HCT116 (cell line): ENCODE data around the gene IFRD1. TPM values are rescaled to one million over a fixed set of nuclear protein-coding genes. Genes with fewer than 3 reads are reported as not detected.

Experiments used
- ATAC-seq: fragments of 200-7000 bp; cut with Tn5 transposase; 2 replicates; pipeline ENCODE4 v1.9.1; 2020; ENCODE audit warnings: mild to moderate bottlenecking, moderate library complexity
- BruUV-seq: library from RNA; stranded (reverse); fragments of 400-500 nt; replicated peaks from 2 replicates; lab custom pipeline; 2021; lab: Mats Ljungman, UMichigan
- CTCF ChIA-PET: fragments of 300-600 bp; sonication (Branson Sonifier 250); formaldehyde crosslinking; loops from one replicate; lab custom pipeline; 2021; ENCODE audit warnings: antibody characterized with exemption; lab: Charles Lee
- POLR2A ChIA-PET: fragments of 300-600, 350-600 bp; sonication (Branson Sonifier 250); formaldehyde crosslinking; loops from one replicate; lab custom pipeline; 2021; ENCODE audit warnings: antibody characterized with exemption; lab: Charles Lee
- RAD21 ChIA-PET, 2 experiments: fragments of 300-600 bp; sonication (Branson Sonifier 250); formaldehyde crosslinking; loops; one replicate each; lab custom pipeline; 2023; ENCODE audit warnings: low total read pairs in 2 of 2; ENCODE audit not compliant: uncharacterized antibody in 2 of 2, unreplicated experiment in 2 of 2, low non-redundant PET in 1 of 2; lab: Charles Lee
- DNase-seq: peaks from one replicate; pipeline ENCODE4 v3.0.0-alpha.2; 2010; ENCODE audit warnings: low read depth, low spot score
- H2AFZ ChIP-seq: fragments of 200-600 bp; shearing (Covaris generic), sonication (generic); 2 replicates; pipeline ENCODE4 v1.6.1; 2017; ENCODE audit warnings: low read depth, mixed run types, mixed read lengths, antibody characterized with exemption, low read length; ENCODE audit not compliant: poor library complexity, severe bottlenecking
- H3K27ac ChIP-seq: 2 replicates; pipeline ENCODE4 v1.5.1; 2012; ENCODE audit warnings: low read depth, low read length
- H3K27me3 ChIP-seq: fragments of 200-600 bp; sonication (generic); 2 replicates; pipeline ENCODE4 v1.6.1; 2016; ENCODE audit warnings: mixed run types, low read length, mixed read lengths; ENCODE audit not compliant: insufficient read depth
- H3K36me3 ChIP-seq, 2 experiments: fragments of 200-500 bp in 1 of 2; fragments of 200-600 bp in 1 of 2; sonication (Bioruptor generic) in 1 of 2; sonication (generic) in 1 of 2; 2 replicates each; pipeline versions ENCODE4 v1.5.1 to v1.6.1; 2014 to 2016; ENCODE audit warnings: low read length in 2 of 2, inconsistent platforms in 1 of 2, mixed read lengths in 1 of 2, mixed run types in 1 of 2; ENCODE audit not compliant: insufficient read depth in 2 of 2, control insufficient read depth in 1 of 2
- H3K4me1 ChIP-seq, 2 experiments: fragments of 200-600 bp in 1 of 2; sonication (generic) in 1 of 2; 2 replicates each; pipeline versions ENCODE4 v1.5.1 to v1.6.1; 2012 to 2017; ENCODE audit warnings: low read length in 2 of 2, inconsistent platforms in 1 of 2, mild to moderate bottlenecking in 1 of 2, mixed read lengths in 1 of 2, mixed run types in 1 of 2, moderate library complexity in 1 of 2; ENCODE audit not compliant: insufficient read depth in 2 of 2, control insufficient read depth in 1 of 2
- H3K4me2 ChIP-seq: fragments of 200-600 bp; sonication (generic); 2 replicates; pipeline ENCODE4 v1.6.1; 2017; ENCODE audit warnings: mixed run types, low read length, mixed read lengths
- H3K4me3 ChIP-seq, 2 experiments: fragments of 200-600 bp in 1 of 2; sonication (generic) in 1 of 2; replicated peaks in 1 of 2; 2 replicates each; pipeline ENCODE4 v1.5.1; 2011 to 2016; ENCODE audit warnings: low read length in 2 of 2, control low read depth in 1 of 2, low read depth in 1 of 2, mild to moderate bottlenecking in 1 of 2, mixed read lengths in 1 of 2, mixed run types in 1 of 2
- H3K79me2 ChIP-seq: fragments of 200-600 bp; sonication (generic); 2 replicates; pipeline ENCODE4 v1.6.1; 2017; ENCODE audit warnings: mild to moderate bottlenecking, mixed run types, low read length, moderate library complexity, mixed read lengths; ENCODE audit not compliant: insufficient read depth
- H3K9ac ChIP-seq: fragments of 200-600 bp; sonication (generic); 2 replicates; pipeline ENCODE4 v1.6.1; 2016; ENCODE audit warnings: low read length, mixed read lengths
- H3K9me2 ChIP-seq: fragments of 200-600 bp; sonication (generic), shearing (Covaris generic); 2 replicates; pipeline ENCODE4 v1.6.1; 2017; ENCODE audit warnings: mixed run types, mild to moderate bottlenecking, moderate library complexity; ENCODE audit not compliant: insufficient read depth
- H3K9me3 ChIP-seq, 2 experiments: fragments of 200-500 bp in 1 of 2; fragments of 200-600 bp in 1 of 2; sonication (Bioruptor generic) in 1 of 2; sonication (generic) in 1 of 2; 2 replicates each; pipeline ENCODE4 v1.6.1; 2014 to 2017; ENCODE audit warnings: low read length in 2 of 2, mixed read lengths in 2 of 2, inconsistent platforms in 1 of 2, low read depth in 1 of 2, mild to moderate bottlenecking in 1 of 2, mixed run types in 1 of 2, moderate library complexity in 1 of 2; ENCODE audit not compliant: control insufficient read depth in 1 of 2, insufficient read depth in 1 of 2
- H4K20me1 ChIP-seq: fragments of 200-600 bp; sonication (generic), shearing (Covaris generic); 2 replicates; pipeline ENCODE4 v1.6.1; 2017; ENCODE audit warnings: mixed run types, mild to moderate bottlenecking, moderate library complexity; ENCODE audit not compliant: insufficient read depth
- EZH2 ChIP-seq: fragments of 200-600 bp; sonication (generic); IDR thresholded peaks from 2 replicates; pipeline ENCODE4 v1.6.1; 2017; ENCODE audit warnings: antibody characterized with exemption, mixed run types
- JUND ChIP-seq: IDR thresholded peaks from 2 replicates; pipeline ENCODE4 v1.6.1; 2012
- POLR2AphosphoS5 ChIP-seq: IDR thresholded peaks from 2 replicates; pipeline ENCODE4 v1.6.1; 2011; ENCODE audit warnings: mild to moderate bottlenecking, low read depth, low read length, moderate library complexity
- REST ChIP-seq: IDR thresholded peaks from 2 replicates; pipeline ENCODE4 v1.6.1; 2012; ENCODE audit warnings: low read depth
- intact Hi-C: fragments of 100-400 bp; cut with micrococcal nuclease; formaldehyde crosslinking; loops from 2 replicates; pipeline ENCODE4 v1.10.0; 2022
- total RNA-seq: library from RNA; stranded (reverse); gene quantifications from one replicate; pipeline ENCODE4 v1.2.1, GENCODE V29; 2021; ENCODE audit not compliant: unreplicated experiment
- TF ChIP-seq, protein P1 (sequence below), 3 experiments: fragments of 200-600 bp in 1 of 3; sonication (generic) in 1 of 3; IDR thresholded peaks in 2 of 3; conservative IDR thresholded peaks in 1 of 3; 2 replicates each; pipeline ENCODE4 v1.5.1; 2012 to 2017; ENCODE audit warnings: low read depth in 2 of 3, low read length in 2 of 3, antibody characterized with exemption in 1 of 3, borderline replicate concordance in 1 of 3, control low read depth in 1 of 3, mild to moderate bottlenecking in 1 of 3, mixed read lengths in 1 of 3, mixed run types in 1 of 3, moderate library complexity in 1 of 3; ENCODE audit not compliant: insufficient read depth in 1 of 3
- TF ChIP-seq, protein P2 (sequence below): IDR thresholded peaks from 2 replicates; pipeline ENCODE4 v1.6.1; 2011; ENCODE audit warnings: mild to moderate bottlenecking, low read length, moderate library complexity; ENCODE audit not compliant: insufficient replicate concordance; ENCODE audit errors: extremely low read depth

The IFRD1 gene
- total RNA-seq, 1 experiment from 2014 or later: 43.6 TPM

DNA sequence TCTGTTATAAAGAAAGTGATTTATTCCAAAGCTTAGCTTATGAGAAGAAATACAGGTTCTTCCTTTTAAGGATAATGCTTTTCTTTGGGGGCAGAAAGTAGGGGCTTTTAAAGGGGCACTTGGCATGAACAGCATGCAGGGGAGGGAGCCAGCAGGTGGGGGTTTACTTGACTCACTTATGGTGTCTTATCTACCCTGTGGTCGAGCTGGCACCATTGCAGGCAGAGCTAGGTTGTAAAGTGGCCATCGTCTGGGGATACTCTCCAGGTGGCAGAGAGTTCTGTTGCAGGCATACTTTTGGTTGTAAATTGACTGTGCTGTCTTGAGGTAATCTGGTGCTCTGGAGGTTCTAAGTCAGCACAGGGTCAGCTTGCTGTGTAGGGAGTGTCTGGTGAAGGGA, 26.3 kb upstream of the IFRD1 start:
- intact Hi-C loops: loop anchor here (5.0 kb wide), 1 partner anchor 73 kb away; no protein-coding TSS in a partner anchor
- Histone ChIP-seq H3K9me2 (no peaks in the 10 kb centered on the region), H3K27me3 (no peaks in the 10 kb centered on the region), H3K4me3 (no peak overlapping the region), H3K79me2 (no peaks in the 10 kb centered on the region), H3K9ac (no peak overlapping the region), H3K9me3 (no peaks in the 10 kb centered on the region), H4K20me1 (no peaks in the 10 kb centered on the region), H3K4me1 (peaks cover 22 to 25% of the 10 kb centered on the region in 2 experiments), H3K36me3 (no peaks in the 10 kb centered on the region), H2AFZ (no peak overlapping the region), H3K27ac (no peak overlapping the region), H3K4me2 (no peak overlapping the region)
- TF ChIP-seq, protein P1, sequence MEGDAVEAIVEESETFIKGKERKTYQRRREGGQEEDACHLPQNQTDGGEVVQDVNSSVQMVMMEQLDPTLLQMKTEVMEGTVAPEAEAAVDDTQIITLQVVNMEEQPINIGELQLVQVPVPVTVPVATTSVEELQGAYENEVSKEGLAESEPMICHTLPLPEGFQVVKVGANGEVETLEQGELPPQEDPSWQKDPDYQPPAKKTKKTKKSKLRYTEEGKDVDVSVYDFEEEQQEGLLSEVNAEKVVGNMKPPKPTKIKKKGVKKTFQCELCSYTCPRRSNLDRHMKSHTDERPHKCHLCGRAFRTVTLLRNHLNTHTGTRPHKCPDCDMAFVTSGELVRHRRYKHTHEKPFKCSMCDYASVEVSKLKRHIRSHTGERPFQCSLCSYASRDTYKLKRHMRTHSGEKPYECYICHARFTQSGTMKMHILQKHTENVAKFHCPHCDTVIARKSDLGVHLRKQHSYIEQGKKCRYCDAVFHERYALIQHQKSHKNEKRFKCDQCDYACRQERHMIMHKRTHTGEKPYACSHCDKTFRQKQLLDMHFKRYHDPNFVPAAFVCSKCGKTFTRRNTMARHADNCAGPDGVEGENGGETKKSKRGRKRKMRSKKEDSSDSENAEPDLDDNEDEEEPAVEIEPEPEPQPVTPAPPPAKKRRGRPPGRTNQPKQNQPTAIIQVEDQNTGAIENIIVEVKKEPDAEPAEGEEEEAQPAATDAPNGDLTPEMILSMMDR (IDR thresholded peaks at IDR 0.05 in 2 of 3, conservative IDR thresholded peaks at IDR 0.05 in 1 of 3; ENCODE audit: borderline replicate concordance in 1 of 3, insufficient read depth in 1 of 3, low read depth in 2 of 3, low read length in 2 of 3): no peak
- TF ChIP-seq EZH2: no peak
- TF ChIP-seq REST: no peak
- TF ChIP-seq POLR2AphosphoS5: no peak
- no peak for TF ChIP-seq JUND
- TF ChIP-seq, protein P2, sequence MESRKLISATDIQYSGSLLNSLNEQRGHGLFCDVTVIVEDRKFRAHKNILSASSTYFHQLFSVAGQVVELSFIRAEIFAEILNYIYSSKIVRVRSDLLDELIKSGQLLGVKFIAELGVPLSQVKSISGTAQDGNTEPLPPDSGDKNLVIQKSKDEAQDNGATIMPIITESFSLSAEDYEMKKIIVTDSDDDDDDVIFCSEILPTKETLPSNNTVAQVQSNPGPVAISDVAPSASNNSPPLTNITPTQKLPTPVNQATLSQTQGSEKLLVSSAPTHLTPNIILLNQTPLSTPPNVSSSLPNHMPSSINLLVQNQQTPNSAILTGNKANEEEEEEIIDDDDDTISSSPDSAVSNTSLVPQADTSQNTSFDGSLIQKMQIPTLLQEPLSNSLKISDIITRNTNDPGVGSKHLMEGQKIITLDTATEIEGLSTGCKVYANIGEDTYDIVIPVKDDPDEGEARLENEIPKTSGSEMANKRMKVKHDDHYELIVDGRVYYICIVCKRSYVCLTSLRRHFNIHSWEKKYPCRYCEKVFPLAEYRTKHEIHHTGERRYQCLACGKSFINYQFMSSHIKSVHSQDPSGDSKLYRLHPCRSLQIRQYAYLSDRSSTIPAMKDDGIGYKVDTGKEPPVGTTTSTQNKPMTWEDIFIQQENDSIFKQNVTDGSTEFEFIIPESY: no peak
- ChIA-PET RAD21 (no interaction called here), CTCF (interaction anchor here (1.5 kb wide), 1 partner anchor 661 kb away, joined by 3 read pairs; no protein-coding TSS in a partner anchor), POLR2A (interaction anchor here (0.8 kb wide), 1 partner anchor 26 kb away, joined by 3 read pairs; the partner anchor contains the start of gene IFRD1)
- no TSS peak for BruUV-seq
- no peak for DNase-seq
- no peak for ATAC-seq
